ENCODE data around the gene RCE1.
A peak's percentile ranks its signal among the peaks of the same experiment; 100 is the strongest.

The RCE1 gene

DNA sequence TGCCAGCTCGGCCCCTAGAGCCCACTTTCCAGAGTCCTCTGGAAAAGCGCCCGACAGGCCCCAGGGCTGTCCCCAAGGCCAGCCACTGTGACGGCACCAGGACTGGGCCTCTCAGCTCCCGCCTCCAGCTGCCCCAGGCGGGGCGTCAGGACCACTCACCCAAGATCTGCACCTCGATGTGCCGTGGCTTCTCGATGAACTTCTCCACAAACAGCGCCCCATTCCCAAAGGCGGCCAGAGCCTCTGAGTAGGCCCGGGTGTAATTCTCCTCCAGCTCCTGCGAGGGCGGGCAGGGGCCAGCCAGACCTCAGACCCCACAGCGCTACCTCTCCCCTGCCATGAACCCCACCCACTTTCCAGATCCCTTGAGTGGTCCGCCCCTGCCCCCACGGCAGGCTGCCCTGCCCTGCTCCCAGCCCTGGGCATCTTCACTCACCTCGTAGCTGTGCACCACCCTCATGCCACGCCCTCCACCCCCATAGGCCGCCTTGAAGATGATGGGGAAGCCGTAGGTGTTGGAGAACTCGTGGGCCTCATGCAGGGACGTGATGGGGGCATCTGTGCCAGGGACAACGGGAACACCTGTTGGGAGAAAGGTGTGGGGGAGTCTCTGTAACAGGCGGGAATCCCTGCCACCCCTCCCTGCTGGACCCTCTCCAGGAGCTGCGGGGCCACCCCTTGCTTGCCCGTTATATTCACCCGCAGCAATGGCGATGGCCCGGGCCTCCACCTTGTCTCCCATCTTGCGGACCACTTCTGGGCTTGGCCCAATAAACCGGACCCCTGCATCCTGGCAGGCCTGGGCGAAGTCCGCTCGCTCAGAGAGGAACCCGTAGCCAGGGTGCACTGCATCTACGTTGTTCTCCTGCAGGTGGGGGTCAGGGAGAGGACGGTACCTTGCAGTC lies 27.6 kb downstream of the RCE1 start:
- DNase-seq, result no peak

DNA sequence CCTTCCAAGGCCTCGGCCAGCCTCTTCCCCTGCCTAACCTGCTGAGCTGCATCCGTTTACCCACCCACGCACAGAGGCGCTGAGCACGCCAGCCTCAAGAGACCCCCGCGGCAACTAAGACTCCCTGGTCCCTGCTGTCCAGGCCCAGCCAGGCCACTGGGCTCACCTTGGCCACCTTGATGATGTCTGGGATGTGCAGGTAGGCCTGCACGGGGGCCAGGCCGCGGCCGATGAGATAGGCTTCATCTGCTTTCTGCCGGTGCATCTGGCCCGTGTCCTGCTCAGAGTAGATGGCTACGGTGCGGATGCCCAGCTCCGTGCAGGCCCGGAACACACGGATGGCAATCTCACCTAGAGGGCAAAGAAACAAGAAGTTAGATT lies 28.3 kb downstream of the RCE1 start:
- DNase-seq, result no peak

- DNase-seq, result no peak
Measured at GRCh38 chr11:66874232-66874631, 31.0 kb downstream of the RCE1 start.

GRCh38 chr11:66875378-66875777 lies 32.1 kb downstream of the RCE1 start:
- no peak for DNase-seq

DNA sequence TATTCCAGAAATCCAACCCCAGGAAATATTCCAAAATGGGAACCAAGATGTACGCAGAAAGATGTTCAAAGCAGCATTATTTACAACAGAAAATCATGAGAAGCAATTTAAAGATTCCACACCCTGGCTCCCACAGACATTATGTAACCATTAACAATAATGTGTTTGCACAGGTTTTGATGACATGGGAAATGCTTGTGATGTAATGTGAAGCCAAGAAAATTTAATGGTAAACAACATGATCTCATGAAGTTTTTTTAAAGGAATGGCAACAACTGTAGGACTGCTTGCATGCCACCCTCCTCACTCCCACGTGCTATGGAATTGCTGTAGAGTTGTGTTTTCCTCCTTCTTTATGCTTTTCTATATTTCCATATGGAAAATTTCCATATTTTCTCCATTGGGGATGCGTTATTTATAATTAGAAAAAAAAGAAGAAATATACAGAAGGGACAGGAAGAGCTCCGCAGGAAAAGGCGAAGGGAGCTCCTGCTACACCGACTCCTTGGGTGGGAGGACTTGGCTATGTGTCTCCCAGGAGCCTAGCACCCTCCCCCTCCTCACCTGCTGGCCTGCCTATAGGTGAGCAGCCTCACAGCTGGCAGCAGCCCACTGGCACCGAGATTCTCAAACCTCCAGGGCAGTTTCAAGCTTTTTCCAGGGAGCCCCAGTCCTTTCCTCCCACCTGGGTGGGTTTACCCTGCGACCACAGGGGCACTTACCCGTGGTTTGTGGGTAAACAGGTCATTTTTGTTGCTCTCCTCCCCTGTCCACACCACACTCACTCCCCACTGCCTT lies 34.5 kb downstream of the RCE1 start:
- no peak for DNase-seq

DNA sequence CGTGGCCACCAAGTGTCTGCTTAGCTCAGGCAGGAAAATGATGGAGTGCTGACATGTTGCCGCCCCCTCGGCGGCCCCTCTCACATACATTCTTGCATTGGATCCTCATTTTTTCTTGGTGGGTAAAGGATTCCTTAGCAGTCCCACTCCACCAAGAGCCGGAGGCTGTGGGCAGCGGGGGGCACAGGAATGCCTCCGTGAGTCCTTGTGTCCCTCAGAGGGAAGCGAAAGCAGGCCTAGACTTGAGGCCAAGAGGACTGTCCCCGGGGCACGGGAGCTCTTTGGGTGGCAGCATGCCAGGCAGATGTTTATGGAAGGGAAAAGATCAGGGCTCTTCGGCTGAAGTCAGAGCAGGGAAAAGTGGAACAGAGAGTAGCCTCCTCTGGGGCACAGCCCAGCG lies 35.2 kb downstream of the RCE1 start:
- DNase-seq, result no peak

GRCh38 chr11:66879000-66879399 lies 35.8 kb downstream of the RCE1 start:
- no peak for DNase-seq

- no peak for DNase-seq
Measured at GRCh38 chr11:66879583-66879982, 36.3 kb downstream of the RCE1 start.

GRCh38 chr11:66879999-66880398 lies 36.8 kb downstream of the RCE1 start:
- DNase-seq, result no peak

DNA sequence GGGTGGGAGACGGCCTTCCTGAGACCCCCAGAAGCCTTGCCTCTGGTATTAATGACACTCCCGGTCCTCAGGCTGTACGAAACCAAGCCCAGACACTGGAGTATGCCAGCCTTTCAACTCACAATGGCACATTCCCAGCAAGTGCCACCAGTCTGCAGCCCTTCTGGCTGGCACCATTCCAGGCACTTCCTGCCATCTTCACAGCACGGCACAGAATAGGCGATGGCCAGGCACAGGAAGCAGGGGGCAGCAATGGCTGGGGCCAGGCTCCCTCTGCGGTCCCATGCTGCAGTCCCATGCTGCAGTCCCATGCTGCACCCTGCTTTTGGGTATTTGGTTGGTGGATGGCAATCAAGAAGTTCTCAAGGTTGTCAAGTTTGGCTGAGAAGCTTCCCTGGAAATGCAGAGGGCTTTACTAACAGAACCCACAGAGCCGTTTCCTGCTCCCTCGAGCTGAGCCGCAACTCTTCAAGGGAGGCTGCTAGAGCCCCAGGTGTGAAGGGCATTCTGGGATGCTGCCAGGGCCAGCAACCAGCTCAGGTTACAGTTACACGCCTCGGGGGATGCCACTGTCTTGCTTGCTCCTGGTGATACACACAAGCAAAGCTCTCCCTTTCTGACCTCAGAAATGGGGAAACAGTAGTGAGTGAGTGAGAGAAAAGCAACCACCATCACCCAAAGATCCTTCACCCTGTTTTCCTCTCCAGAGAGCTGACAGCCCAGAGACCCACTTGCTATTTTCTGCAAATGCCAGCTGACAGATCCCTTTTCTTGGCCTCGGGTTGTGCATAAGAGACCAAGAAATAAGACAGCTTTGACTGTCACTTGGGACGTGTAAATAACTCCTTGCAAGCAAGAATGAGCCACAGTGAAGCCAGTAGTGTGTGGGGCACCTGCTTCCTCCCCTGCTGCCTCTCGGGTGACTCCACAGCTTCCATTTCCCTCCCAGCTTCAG lies 37.5 kb downstream of the RCE1 start:
- peak; percentile 8 for DNase-seq

DNA sequence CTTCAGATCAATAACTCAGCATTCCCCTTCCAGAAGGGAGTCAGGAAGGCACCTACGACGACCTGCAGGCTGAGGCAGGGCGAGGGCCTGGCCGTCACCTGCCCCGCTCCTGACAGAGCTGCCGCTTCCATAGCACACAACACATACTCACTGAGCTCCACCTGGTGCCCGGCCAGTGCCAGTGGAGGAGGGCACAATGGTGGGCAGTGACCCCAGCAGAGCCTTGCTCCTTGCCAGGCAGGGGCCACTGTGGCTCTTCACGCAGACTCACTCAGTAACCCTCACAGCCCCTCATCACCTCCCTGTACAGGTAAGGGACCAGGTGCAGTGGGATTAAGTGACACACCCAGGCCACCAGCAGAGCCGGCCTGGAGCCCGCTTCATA lies 38.2 kb downstream of the RCE1 start:
- DNase-seq, result no peak

- DNase-seq, result no peak
Measured at GRCh38 chr11:66881927-66882452, 38.7 kb downstream of the RCE1 start.

DNA sequence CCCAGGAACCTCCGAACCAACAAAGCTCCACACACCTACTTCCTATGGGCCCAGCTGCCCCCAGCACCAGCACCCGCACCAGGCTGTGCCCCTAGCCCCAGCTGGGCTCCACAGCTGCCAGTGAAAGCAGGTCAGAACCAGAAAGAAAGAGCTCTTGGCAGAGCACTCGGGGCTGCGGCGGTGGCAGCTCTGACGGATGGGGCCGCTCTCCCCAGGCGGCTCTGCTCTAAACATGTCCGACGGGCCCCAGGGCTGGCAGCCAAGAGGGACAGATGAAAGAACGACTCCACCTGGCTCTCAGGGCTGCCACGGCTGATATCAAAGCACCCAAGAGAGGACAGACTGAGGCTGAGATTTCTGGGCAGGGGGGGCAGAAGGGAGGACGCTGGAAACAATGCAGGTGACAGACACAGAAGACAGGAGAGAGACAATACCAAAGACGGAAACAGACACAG lies 39.3 kb downstream of the RCE1 start:
- DNase-seq, result peak; percentile 46

- peak; percentile 13 for DNase-seq
Measured at GRCh38 chr11:66883016-66883965, 40.0 kb downstream of the RCE1 start.

DNA sequence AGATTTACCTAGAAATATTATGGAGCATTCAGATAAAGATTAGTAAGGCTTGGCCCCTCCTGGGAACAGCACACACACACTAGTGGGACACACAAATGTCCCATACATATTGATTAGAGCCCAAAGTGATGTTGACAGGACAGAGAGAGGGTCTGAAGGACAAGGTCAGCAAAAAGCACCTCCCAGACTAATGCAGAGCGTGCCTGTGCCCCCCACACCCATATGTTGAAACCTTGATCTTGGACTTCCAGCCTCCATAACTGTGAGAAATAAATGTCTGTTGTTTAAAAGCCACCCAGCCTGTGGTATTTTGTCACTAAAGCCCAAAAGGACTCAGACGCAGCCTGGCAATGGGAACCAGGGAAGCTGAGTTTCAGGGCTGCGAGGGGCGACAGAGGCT lies 41.2 kb downstream of the RCE1 start:
- no peak for DNase-seq

GRCh38 chr11:66885469-66885868 lies 42.2 kb downstream of the RCE1 start:
- no peak for DNase-seq

GRCh38 chr11:66885950-66886440 lies 42.8 kb downstream of the RCE1 start:
- DNase-seq, result no peak

- no peak for DNase-seq
Measured at GRCh38 chr11:66886671-66887221, 43.5 kb downstream of the RCE1 start.

DNA sequence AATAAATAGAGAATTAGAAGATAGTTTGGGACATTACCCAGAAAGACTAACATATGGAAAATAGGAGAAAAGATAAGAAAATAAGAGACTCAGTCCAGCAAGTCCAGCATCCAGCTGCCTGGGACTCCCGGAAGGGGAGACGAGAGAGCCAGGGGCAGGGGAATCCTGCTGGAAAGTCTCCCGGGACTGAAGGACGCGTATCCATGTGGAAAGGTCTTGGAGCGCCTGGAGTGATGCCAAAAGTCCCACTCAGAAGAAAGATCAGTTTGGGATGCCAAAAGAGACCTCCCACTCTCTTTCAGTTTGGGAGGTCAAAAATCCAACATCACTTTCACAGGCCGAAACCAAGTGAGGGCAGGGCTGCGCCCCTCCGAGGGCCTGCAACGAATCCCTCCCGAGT lies 44.3 kb downstream of the RCE1 start:
- DNase-seq, result no peak

DNA sequence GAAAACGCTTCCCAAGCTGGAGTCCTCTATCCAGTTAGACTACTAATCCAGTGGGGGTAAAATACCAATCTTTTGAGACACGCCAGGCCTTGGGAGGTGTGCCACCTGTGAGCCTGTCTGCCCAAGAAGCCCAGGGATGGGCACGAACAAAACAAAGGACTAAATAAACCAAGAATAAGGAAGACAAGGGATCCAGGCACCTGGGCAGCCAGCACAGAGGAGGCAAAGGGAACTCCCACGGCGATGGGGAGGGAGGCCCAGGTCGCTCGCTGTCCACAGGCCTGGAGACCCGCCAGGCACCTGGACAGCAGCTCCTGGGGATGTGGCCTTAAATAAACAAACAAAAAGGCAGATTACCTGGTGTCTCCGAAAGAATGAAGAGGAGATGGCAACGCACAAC lies 45.0 kb downstream of the RCE1 start:
- DNase-seq, result no peak

GRCh38 chr11:66889960-66890359 lies 46.7 kb downstream of the RCE1 start:
- DNase-seq, result no peak

Data from DMS 273 treated with DMSO at 0.1 percent for 48 hours (cell line).